Ishikawa (cell line): ENCODE measurements around the gene ATRIP.

ENCODE experiments used
- CEBPB ChIP-seq: IDR thresholded peaks from 2 replicates; pipeline ENCODE4 v1.6.1; 2012
- CREB1 ChIP-seq: IDR thresholded peaks from 2 replicates; pipeline ENCODE4 v1.6.1; 2012; ENCODE audit warnings: low read depth
- EGR1 ChIP-seq: IDR thresholded peaks from 2 replicates; pipeline ENCODE4 v1.6.1; 2012
- MAX ChIP-seq: IDR thresholded peaks from 2 replicates; pipeline ENCODE4 v1.6.1; 2012
- NFIC ChIP-seq: IDR thresholded peaks from 2 replicates; pipeline ENCODE4 v1.6.1; 2012
- RAD21 ChIP-seq: IDR thresholded peaks from 2 replicates; pipeline ENCODE4 v1.6.1; 2012; ENCODE audit warnings: low read depth
- REST ChIP-seq: IDR thresholded peaks from 2 replicates; pipeline ENCODE4 v1.6.1; 2012; ENCODE audit warnings: low read depth, mild to moderate bottlenecking
- TAF1 ChIP-seq: IDR thresholded peaks from 2 replicates; pipeline ENCODE4 v1.6.1; 2012; ENCODE audit warnings: low read depth, mild to moderate bottlenecking
- TEAD4 ChIP-seq: IDR thresholded peaks from 2 replicates; pipeline ENCODE4 v1.6.1; 2012
- YY1 ChIP-seq: IDR thresholded peaks from 2 replicates; pipeline ENCODE4 v1.6.1; 2012; ENCODE audit warnings: low read depth
- ZBTB7A ChIP-seq: IDR thresholded peaks from 2 replicates; pipeline ENCODE4 v1.6.1; 2012; ENCODE audit warnings: low read depth

GRCh38 chr3:48467473-48468267 lies 21.1 kb downstream of the ATRIP start:
- TF ChIP-seq RAD21 (no peak), REST (no peak), TEAD4 (no peak), TAF1 (no peak), MAX (no peak), NFIC (no peak), CREB1 (no peak), ZBTB7A (no peak), CEBPB (no peak), YY1 (no peak), EGR1 (no peak)
